GM18858 (cell line): ENCODE measurements around the gene PIGX.
A peak's percentile ranks its signal among the peaks of the same experiment; 100 is the strongest.

Source experiments
- ATAC-seq: cut with Tn5 transposase; IDR thresholded peaks from one replicate; pipeline ENCODE4 v1.9.1; 2021; ENCODE audit not compliant: unreplicated experiment

PIGX gene

DNA sequence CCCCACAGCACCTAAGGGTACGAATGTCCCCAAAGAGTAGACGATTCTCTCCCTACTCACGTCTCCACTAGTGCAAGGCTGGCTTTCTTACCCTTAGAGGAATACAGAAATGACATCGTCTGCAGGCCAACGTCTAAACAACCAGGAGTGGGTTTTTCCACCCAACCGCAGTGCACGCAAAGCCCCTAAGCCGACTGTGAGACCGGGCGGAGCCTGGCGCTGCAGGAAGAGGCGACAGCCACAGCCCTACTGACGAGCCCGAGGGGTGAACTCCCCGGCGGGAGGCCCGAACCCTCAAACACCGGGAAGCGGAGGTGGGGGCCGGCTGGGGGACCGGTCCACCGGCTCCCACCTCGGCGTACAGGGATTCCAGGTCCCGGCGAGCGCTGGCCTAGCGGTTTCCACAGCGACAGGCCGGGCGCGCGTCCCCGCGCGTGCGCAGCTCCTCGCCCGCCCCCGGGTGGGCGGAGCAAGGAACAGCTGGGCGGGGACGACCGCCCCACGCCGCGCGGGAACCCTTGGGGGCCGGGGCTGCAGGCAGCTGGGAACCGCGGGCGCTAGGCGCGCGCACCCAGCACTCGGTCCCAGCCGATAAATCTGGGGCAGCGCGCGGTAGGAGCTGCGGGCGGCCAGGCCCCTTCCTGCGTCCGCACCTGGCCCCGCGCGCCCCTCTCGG, at the start of gene PIGX, which contains the start of gene CEP19:
Gene PIGX, plus strand, starts transcription at position 540 of the 676 bp plus-strand sequence.
Gene CEP19, minus strand, starts transcription at position 413 of the 676 bp plus-strand sequence. CDS start 3,593 bp downstream, outside the sequence.
- peak; percentile 68 for ATAC-seq

DNA sequence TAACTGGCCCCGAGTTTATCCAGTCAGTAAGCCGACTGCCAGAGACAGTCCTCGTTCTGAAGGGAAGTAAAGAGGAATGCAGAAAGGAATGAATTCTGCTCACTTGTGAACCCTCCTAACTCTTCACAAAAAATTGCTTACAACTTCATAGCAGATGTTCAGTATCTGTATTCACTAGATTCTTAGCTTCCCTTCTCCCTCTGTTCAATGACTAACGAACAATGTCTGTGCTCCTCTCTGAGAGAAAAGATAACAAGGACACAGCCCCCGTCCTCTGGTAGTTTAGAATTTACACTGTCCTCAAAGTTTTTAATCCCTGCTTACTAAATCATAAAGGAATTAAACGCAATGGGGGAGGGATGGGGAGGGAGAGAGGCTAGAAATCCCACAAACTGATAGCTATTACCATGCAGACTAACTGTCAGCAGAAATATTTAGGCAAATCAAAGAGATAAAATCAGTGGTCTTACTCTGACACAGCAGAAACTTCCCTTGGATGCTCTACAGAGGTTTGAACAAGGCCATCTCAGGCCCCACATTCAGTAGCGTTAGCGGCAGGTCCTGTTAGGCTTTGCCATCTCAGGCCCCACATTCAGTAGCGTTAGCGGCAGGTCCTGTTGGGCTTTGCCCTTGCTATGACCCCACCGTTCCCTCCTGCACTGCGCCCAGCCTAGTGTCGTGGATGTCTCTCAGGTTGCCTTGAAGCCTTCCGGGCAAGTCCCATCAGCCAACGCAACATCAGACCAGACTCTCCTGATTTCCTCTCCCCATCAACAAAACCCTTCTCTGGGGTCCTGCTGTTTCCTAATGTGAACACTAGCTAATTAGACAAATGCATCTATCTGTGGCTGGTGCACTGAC, 49.2 kb upstream of the PIGX start:
- no peak for ATAC-seq

DNA sequence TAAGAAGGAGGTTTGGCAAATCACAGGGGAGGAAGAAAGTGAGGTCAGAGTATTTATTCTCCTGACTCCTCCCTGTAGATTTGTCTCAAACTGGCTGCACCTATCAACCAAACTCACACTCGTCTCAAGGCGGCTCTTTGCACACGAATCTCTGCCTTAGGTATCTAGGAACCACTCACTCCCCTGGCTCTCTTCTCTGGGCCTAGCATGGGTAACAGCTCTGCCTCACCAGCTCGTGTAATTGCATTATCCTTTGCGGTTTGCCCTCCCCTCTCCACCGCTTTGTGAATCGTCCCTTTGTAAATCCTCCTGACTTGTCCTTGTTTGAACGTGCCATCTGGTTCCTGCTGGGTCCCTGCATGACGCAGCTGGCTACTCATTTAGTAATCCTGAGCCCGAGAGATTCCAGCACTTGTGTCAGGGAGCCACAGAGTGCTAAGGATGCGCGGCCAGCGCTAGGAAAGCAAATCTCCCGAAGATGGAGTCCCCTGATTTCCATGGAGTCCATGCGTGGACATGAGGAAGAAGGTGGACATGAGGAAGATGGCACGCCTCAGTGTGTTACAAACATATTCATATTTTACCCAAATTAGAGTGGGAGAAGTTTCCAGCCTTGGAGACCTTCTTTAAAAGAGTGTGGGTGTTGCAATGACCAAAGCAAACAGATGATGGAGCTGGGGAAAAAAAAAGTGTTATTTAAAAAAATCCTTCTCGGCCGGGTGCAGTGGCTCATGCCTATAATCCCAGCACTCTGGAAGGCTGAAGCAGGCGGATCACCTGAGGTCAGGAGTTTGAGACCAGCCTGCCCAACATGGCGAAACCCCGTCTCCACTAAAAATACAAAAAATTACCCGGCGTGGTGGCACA, 45.9 kb upstream of the PIGX start:
- no peak for ATAC-seq

DNA sequence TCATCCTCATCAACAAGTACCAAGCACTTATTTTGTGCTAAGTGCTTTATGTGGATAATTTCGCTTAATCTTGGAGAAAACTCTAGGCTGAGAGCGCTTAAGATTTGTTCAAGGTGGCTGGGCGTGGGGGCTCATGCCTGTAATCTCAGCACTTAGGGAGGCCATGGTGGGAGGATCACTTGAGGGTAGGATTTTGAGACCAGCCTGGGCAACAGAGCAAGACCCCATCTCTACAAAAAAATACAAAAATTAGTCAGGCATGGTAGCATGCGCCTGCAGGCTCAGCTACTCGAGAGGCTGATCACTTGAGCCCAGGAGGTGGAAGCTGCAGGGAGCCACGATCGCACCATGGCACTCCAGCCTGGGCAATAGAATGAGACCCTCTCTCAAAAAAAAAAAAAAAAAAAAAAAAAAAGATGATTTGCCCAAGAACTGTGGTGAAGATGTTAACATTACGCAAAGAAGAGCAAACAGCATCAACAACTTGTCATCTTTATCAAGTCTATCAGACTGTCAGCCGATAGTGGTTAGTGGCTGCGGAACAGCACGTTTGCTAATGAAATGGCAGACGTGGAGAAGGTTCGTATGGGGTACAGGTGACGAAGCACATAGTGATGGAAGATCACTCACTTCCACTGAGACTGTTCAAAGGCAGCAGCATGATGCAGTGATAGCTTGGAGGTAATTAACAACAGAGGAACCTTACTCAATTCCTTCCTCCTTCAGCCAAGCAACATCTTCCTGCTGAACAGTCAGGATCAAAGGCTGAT, 44.9 kb upstream of the PIGX start:
- no peak for ATAC-seq

DNA sequence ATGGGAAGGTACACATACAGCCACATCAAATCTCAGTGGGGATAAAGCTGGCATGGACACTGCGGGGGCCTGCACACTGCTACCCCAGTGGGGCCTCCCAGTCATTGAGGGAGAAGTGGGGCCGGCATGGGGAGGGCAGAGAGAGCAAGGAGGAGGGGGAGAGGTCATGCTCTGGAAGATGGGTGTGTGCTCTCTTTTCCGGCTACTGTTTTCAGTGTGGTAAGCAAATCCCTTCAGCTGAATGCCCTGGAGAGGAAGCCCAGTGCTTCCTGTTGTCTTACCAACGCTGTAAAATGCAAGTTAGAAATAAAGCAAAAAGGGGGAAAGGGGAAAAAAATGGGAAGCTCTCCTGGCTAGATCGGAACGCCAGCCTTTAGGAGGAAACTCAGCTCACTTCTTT, 41.8 kb upstream of the PIGX start:
- ATAC-seq, result no peak

DNA sequence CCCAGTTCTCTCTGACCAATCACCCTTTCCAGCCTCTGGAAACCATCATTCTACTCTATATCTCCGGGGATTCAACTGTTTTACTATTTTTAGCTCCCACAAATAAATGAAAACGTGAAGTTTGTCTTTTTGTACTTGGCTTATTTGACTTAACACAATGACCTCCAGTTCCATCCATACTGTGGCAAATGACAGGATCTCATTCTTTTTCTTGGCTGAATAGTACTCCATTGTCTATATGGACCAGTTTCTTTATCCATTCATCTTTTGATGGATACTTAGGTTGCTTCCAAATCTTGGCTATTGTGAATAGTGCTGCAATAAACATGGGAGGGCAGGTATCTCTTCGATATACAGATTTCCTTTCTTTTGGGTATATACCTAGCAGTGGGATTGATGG, 38.5 kb upstream of the PIGX start:
- ATAC-seq, result no peak

DNA sequence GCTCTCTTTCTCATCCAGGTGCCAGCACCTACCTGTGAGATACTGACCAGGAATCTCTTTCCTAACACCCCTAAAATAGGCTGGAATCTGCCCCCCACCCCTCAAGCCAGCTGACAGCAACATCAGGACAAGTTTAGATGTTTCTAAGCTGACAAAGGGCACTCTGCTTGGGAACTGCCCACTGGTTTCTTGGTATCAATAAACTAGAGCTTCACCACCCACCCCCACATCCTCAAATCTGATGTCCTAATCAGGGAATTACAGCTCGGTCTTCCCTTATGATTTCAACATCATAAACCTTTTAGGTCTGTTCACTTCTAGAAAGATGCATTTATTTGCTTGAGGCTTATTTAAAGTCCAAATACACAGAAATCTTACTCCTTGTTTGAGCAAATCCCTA, 34.8 kb upstream of the PIGX start:
- no peak for ATAC-seq

DNA sequence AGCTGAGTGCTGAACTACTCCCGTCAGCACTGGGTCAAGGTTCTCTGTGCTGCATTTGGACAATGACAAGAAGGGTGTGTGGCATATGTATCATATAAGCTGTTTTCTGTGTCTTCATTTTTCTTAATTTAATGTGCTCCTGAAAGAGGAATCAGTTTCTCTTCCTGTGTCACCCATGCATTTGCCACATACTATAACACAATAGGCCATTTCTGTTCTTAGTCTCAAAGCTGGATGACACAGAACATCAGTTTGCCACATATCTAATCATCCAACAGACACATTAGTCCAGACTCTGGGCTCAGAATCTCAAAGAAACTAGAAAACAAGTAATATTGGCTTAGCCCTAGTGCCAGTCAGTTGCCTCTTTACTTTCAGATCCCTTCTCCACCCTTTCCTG, 34.2 kb upstream of the PIGX start:
- ATAC-seq, result no peak

DNA sequence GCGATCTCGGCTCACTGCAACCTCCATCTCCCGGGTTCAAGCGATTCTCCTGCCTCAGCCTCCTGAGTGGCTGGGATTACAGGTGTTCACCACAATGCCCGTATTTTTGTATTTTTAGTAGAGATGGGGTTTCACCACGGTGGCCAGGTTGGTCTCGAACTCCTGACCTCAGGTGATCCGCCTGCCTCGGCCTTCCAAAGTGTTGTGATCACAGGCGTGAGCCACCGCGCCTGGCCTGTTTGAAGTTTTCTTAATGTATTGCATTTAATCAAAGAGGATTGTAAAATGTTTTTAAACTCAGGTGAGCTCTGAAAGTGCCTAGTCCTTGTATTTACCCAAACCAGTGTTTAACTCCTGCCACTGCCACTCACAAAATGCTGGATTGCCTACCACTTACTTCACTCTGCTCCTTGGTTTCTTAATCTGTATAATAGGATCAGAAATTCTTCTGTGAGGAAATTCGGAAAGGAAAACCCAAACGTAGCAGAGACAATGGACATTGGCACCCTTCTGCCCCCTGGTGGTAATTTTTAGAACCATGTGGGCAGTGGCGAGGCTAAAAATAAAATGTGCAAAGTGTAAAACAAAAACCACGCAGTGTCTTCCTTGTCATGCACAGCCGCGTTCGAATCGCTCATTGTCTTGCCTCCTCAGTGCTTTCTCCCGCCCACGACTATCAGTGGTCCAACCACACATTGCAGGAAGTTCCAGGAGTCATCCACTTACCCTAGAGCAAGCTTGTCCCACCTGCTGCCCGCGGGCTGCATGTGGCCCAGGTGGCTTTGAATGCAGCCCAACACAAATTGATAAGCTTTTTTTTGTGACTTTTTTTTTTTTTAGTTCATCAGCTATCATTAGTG, 27.4 kb upstream of the PIGX start:
- ATAC-seq, result peak; percentile 91

DNA sequence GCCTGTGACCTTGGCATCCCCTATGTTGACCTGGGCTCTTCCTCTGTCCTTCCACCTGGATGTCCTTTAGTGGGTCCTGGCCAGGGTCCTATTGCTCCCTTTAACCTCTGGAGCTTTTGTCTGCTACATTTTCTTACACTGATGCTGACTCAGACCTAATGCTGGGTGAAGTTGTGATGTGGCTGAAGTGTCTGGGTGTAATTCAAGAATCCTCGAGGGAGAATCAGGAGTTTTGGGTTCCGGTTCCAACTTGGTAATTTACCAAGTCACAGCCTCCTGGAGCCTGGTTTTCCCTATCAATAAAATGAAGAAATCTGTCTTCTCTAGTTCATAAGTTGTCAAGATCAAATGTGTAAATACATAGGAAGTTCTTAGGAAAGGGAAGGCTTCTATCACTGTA, 25.7 kb upstream of the PIGX start:
- no peak for ATAC-seq

DNA sequence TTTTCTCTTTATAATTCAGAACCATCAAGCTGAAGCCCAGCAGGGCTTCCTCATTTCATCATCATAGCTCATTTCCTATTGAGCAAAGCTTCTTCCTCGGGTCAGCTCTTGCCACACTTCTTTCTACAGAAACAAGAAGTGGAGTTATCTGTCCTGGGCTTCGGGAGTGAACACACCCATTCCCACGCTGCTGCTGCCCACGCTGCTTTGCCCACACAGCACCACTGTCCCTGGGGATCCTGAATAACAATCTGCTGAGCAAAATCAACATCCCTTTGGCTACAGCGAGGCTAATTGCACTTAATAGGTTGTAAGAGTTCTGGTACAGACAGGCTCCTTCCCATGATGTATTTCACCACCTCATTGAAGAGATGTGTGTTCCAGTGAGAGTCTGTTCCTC, 23.8 kb upstream of the PIGX start:
- ATAC-seq, result no peak

DNA sequence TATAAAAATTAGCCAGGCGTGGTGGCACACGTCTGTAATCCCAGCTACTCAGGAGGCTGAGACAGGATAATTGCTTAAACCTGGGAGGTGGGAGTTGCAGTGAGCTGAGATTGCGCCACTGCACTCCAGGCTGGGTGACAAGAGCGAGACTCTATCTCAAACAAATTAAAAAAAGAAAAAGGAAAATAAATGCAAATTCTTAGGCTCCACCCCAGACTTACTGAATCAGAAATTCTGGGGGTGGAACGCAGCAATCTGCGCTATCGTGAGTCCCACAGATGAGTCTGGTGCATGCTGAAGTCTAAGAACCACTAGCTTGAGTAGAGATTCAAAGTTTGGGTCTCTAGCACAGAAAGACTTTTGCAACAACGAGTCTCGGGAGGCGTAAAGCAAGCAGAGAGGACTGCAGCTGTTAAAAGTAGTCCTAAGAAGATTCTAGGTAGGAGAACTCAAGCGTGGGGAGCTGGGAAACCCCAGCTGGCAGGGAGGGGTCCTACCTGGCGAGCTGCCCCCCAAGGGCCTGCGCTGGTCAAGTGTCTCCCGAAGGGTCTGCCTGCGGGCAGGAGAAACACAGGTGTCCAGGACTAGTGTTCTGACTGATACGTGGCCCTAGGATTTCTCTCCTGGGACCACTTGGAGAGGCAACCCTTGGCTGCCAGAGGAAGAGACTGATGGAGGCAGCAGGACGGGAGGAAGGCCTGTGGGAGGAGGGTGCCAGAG, 22.1 kb upstream of the PIGX start:
- ATAC-seq, result no peak

DNA sequence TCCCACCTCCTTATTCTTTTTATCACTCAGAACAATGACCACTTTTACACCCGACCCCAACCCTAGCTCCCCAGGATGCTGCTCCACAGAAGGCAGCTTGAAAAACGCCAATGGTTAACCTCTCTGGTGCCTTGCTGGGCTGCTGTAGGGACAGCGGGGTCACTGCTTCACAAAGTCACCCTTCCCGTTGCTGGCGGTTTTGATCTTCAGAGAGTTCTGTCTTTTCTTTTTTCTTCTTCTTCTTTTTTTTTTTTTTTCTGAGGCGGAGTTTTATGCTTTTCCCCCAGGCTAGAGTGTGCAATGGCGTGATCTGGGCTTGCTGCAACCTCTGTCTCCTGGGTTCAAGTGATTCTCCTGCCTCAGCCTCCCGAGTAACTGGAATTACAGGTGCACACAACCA, 20.8 kb upstream of the PIGX start:
- ATAC-seq, result no peak

DNA sequence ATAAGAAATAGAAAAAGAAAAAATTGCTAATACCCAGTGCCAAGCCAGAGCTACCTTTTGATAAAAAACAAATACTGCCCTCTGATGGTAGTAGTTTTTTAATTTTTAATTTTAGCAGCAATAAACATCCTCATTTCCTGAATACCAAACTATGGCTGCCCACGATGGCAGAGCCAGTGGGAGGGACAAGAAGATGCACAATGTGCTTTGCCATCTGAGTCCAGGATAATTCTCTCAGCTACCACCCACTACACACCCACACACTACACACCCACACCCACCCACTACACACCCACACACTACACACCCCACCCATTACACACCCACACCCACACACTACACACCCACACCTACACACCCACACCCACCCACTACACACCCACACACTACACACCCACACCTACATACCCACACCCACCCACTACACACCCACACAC, 18.0 kb upstream of the PIGX start:
- ATAC-seq, result no peak

DNA sequence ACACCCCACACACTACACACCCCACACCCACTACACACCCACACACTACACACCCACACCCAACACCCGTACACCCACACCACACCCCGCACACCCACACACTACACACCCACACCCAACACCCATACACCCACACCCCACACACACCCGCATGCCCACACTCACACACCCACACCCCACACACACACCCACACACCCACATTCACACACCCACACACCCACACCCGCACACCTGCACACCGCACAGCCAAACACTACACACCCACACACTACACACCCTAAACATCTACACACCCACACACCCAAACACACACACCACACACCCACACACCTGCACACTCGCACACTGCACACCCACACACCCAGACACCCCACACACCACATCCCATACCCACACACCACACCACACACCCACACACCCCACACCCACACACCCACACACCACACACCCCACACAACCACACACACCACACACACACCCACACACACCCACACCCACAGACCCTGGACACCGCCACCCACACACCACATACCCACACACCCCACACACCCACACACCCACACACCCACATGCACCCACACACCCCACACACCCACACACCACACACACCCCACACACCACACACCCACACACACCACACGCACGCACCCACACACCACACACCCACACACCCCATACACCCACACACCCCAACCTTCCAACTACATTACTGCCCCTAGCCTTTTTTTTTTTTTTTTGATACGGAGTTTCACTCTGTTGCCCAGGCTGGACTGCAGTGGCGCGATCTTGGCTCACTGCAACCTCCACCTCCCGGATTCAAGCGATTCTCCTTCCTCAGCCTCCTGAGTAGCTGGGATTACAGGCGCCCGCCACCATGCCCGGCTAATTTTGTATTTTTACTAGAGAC, 17.0 kb upstream of the PIGX start:
- no peak for ATAC-seq

DNA sequence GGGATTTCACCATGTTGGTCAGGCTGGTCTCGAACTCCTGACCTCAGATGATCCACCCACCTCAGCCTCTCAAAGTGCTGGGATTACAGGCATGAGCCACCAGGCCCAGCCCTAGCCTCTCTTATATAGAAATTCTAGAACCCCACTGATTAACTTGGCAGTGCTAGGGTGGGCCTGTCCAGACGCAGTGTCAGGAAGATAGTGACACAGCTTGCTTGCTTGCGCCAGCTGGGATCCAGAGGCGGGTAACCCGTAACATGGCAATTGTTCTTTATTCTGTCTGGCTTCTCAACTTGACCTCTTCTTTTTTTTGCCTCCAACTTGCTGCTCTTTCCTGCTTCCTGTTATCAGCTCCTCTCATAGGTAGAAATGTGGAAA, 16.3 kb upstream of the PIGX start:
- ATAC-seq, result no peak

DNA sequence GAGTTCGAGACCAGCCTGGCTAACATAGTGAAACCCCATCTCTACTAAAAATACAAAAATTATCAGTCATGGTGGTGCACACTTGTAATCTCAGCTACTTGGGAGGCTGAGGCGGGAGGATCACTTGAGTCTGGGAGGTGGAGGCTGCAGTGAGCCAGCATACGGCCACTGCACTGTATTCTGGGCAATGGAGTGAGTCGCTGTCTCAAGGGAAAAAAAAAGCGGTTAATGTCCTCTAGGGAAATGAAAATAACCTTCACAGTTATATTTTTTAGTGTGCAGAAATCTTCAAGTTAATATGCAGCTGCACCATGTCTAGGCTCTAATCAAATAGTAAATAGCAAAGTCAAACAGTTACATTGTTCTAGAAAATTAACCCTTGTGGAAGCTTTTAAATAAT, 14.9 kb upstream of the PIGX start:
- ATAC-seq, result no peak

DNA sequence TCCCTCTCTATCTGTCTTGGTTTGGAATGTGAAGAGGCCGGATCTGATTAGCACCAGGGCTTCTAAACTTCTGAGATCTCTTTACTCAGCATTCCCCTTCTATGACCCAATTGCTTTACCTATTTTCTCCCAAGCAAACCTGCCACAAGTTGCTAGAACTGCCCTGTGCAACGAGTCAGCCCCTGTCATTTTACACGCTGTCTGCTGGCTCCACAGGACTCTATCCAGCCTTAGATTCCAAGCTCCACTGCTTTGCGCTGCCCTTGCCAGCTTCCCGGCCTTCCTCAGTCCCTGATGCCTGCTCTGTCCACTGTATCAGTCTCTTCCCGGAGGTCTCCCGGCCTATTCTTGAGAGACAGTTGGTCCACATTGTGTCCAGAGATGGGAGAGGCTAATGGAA, 12.4 kb upstream of the PIGX start:
- no peak for ATAC-seq
